AG04450 (cell line): ENCODE data around the gene PLXNA4. TPM values are rescaled to one million over a fixed set of nuclear protein-coding genes. Genes with fewer than 3 reads are reported as not detected.

Source experiments
- CTCF ChIA-PET: fragments of 300-600, 350-600 bp; formaldehyde crosslinking; extraction: SDS; loops from one replicate; lab custom pipeline; 2022; ENCODE audit warnings: antibody characterized with exemption, inconsistent platforms; lab: Charles Lee
- POLR2A ChIA-PET: fragments of 350-600 bp; formaldehyde crosslinking; extraction: SDS; loops from one replicate; lab custom pipeline; 2021; ENCODE audit warnings: antibody characterized with exemption, inconsistent platforms; lab: Yijun Ruan, JAX
- DNase-seq: peaks from one replicate; pipeline ENCODE4 v3.0.0-alpha.2; 2011; ENCODE audit warnings: low read depth, low spot score
- H3K27ac ChIP-seq: one replicate; pipeline ENCODE4 v1.5.1; 2012; ENCODE audit warnings: low read depth, low read length, control low read depth
- H3K27me3 ChIP-seq: one replicate; pipeline ENCODE4 v1.6.0; 2012; ENCODE audit warnings: low read length; ENCODE audit not compliant: control insufficient read depth, insufficient read depth
- H3K4me3 ChIP-seq: 2 replicates; pipeline ENCODE4 v1.5.1; 2011; ENCODE audit warnings: mild to moderate bottlenecking, low read depth, low read length, control low read depth
- H3K9me3 ChIP-seq: 2 replicates; pipeline ENCODE4 v1.5.1; 2012; ENCODE audit warnings: low read length; ENCODE audit not compliant: control insufficient read depth, insufficient read depth
- CTCF ChIP-seq: IDR thresholded peaks from 2 replicates; pipeline ENCODE4 v1.5.1; 2011; ENCODE audit warnings: low read depth, low read length, control low read depth, inconsistent platforms
- polyA plus RNA-seq: library from polyadenylated mRNA; depleted of rRNA; stranded (reverse); fragments of >200 nt; gene quantifications from 2 replicates; pipeline ENCODE4 v1.2.3, GENCODE V29; 2011

Gene PLXNA4
- polyA plus RNA-seq, 1 experiment, result 0.05 TPM

GRCh38 chr7:132547821-132548220 is 28.4 kb downstream of the PLXNA4 start:
- Histone ChIP-seq H3K27me3 (peaks cover 4% of the 10 kb centered on the region), H3K4me3 (no peak overlapping the region), H3K9me3 (peaks cover 5% of the 10 kb centered on the region; the same call in 1 of the 2 replicates), H3K27ac (no peak overlapping the region)
- TF ChIP-seq CTCF, result no peak
- DNase-seq, result no peak
- POLR2A ChIA-PET, result no interaction called here
- CTCF ChIA-PET, result no interaction called here

- TF ChIP-seq CTCF, result no peak
These were observed 29.7 kb downstream of the PLXNA4 start for GRCh38 chr7:132546366-132547127.

DNA sequence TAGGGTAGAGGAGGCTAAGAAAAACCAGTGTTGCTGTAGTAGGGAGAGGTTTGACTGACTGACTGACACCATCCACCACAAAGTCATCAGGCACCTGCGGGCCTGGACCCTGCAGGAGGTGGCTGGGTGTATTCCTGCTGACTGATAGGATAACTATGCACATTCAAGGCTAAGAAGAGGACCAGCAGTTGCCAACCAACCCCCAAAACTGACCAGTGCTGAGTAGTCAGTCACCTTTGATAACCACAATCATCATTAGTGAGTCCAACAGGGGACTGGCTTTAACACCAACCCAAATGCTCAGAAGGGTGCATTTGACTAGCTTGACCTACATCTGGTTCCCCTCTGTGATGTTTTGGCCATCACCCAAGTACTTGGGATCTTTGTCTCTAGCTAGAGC is 30.5 kb downstream of the PLXNA4 start:
- ChIA-PET POLR2A (no interaction called here), CTCF (no interaction called here)
- no peak for TF ChIP-seq CTCF

More at GRCh38 chr7:132546366-132547127, 29.7 kb downstream of the PLXNA4 start:
- H3K9me3 ChIP-seq, result peaks cover 5% of the 10 kb centered on the region; the same call in 1 of the 2 replicates
- no peak overlapping the region for H3K4me3 ChIP-seq
- CTCF ChIA-PET, result no interaction called here
- POLR2A ChIA-PET, result no interaction called here
- H3K27ac ChIP-seq, result no peak overlapping the region
- DNase-seq, result no peak
- H3K27me3 ChIP-seq, result peaks cover 4% of the 10 kb centered on the region

GRCh38 chr7:132544999-132545398 is 31.3 kb downstream of the PLXNA4 start:
- DNase-seq, result no peak
- no peaks in the 10 kb centered on the region for H3K9me3 ChIP-seq
- POLR2A ChIA-PET, result no interaction called here
- H3K4me3 ChIP-seq, result no peak overlapping the region
- H3K27me3 ChIP-seq, result peaks cover 2% of the 10 kb centered on the region
- H3K27ac ChIP-seq, result no peak overlapping the region
- TF ChIP-seq CTCF, result no peak
- CTCF ChIA-PET, result no interaction called here

More for the DNA sequence above, 30.5 kb downstream of the PLXNA4 start:
- DNase-seq, result no peak
- H3K9me3 ChIP-seq, result peaks cover under 1% of the 10 kb centered on the region; the same call in 1 of the 2 replicates
- H3K27me3 ChIP-seq, result peaks cover 3% of the 10 kb centered on the region
- H3K4me3 ChIP-seq, result no peak overlapping the region
- no peak overlapping the region for H3K27ac ChIP-seq

DNA sequence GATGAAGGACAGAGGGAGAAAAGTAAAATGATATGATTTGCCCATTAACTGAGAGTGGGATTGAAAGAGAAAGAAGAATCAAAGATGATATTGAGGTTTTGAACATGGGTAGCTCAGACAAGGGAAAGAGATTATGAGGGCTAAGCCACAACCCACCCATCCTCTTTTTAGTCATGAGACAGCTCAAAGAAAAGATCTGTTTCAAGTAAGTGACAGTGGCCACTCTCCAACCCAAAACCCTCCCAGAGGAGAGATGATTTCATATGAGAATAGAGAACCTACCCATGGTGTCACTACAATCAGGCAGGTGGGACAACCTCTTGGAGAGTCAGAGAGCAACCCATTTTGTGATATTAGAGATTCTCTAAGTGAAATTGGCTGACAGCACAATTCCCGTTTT is 32.2 kb downstream of the PLXNA4 start:
- Histone ChIP-seq H3K9me3 (no peaks in the 10 kb centered on the region), H3K4me3 (no peak overlapping the region), H3K27ac (no peak overlapping the region), H3K27me3 (peaks cover 2% of the 10 kb centered on the region)
- ChIA-PET CTCF (no interaction called here), POLR2A (no interaction called here)
- no peak for DNase-seq
- no peak for TF ChIP-seq CTCF
